GM12875 (cell line): Measurements from ENCODE around the gene TMEM131L.
"Not testable (repeated sequence)": the region's sequence is repeated elsewhere in the genome, so short reads cannot be mapped to it uniquely, and the experiment has no call there.

Experiments
- H3K4me3 ChIP-seq: one replicate; pipeline ENCODE4 v1.5.1; 2011; ENCODE audit warnings: low read depth, low read length, control low read depth
- TF ChIP-seq, protein P1 (sequence below): IDR thresholded peaks from 2 replicates; pipeline ENCODE4 v1.5.1; 2011; ENCODE audit warnings: low read depth, mild to moderate bottlenecking, control low read depth, inconsistent platforms, low read length, moderate library complexity, borderline replicate concordance; ENCODE audit not compliant: insufficient read depth

TMEM131L gene

DNA sequence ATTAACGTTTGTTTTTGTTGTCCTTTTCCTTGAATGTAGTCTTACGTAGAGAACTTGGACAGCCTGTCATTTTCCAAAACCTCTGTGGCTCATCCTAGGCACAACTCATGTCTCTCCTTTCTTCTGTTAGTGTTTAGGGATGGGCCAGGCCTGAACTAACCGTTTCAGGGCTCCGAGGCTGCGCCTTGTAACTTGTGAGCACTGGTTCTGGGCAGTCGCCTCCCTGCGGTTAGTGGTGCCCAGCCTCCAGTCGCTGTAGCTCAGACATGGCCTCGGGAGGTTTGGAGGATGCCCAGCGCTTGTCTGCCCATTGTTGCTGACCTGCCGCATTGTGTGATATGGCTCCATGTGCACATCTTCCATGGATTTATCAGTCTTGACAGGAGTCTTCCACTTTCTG is 32.8 kb downstream of the TMEM131L start:
- H3K4me3 ChIP-seq, result no peak overlapping the region
- TF ChIP-seq, protein P1, sequence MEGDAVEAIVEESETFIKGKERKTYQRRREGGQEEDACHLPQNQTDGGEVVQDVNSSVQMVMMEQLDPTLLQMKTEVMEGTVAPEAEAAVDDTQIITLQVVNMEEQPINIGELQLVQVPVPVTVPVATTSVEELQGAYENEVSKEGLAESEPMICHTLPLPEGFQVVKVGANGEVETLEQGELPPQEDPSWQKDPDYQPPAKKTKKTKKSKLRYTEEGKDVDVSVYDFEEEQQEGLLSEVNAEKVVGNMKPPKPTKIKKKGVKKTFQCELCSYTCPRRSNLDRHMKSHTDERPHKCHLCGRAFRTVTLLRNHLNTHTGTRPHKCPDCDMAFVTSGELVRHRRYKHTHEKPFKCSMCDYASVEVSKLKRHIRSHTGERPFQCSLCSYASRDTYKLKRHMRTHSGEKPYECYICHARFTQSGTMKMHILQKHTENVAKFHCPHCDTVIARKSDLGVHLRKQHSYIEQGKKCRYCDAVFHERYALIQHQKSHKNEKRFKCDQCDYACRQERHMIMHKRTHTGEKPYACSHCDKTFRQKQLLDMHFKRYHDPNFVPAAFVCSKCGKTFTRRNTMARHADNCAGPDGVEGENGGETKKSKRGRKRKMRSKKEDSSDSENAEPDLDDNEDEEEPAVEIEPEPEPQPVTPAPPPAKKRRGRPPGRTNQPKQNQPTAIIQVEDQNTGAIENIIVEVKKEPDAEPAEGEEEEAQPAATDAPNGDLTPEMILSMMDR, result no peak

DNA sequence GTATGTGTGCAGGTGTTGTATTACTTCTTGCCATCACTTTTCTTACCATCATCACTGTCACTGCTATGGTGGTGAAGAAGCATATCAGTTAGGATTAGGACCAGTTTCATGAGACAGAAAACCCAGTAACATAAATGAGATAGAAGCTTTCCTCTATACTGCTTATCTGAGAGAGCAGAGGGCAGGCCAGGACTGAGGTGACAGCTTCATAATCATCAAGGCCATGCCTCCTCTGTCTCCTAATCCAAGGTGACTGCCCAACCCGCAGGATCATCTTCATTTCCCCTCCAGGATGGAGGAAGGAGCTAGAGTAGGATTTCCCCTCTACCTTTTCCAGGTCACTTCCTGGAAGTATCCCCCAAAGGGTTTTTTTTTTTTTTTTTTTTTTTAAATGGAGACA is 35.4 kb downstream of the TMEM131L start:
- TF ChIP-seq, protein P1, result no peak
- H3K4me3 ChIP-seq, result no peak overlapping the region

DNA sequence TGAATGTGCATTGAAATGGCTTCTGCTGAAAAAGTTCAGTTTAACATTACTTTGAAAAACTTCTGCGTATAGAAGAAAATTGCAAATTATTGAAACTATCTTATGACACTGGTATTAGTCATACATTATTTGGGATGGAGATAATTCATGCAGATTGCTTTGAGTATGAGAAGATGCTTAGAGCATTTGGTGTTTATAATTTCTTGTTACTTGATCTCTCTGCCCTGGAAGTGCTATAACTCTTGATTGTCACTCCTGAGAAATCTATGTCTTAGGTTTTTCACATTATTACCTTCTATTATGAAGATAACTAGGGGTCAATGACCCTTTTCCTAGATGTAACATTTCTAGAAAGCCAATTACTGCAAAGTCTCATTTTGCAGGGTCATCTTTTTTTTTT is 36.4 kb downstream of the TMEM131L start:
- TF ChIP-seq, protein P1, result no peak
- no peak overlapping the region for H3K4me3 ChIP-seq

DNA sequence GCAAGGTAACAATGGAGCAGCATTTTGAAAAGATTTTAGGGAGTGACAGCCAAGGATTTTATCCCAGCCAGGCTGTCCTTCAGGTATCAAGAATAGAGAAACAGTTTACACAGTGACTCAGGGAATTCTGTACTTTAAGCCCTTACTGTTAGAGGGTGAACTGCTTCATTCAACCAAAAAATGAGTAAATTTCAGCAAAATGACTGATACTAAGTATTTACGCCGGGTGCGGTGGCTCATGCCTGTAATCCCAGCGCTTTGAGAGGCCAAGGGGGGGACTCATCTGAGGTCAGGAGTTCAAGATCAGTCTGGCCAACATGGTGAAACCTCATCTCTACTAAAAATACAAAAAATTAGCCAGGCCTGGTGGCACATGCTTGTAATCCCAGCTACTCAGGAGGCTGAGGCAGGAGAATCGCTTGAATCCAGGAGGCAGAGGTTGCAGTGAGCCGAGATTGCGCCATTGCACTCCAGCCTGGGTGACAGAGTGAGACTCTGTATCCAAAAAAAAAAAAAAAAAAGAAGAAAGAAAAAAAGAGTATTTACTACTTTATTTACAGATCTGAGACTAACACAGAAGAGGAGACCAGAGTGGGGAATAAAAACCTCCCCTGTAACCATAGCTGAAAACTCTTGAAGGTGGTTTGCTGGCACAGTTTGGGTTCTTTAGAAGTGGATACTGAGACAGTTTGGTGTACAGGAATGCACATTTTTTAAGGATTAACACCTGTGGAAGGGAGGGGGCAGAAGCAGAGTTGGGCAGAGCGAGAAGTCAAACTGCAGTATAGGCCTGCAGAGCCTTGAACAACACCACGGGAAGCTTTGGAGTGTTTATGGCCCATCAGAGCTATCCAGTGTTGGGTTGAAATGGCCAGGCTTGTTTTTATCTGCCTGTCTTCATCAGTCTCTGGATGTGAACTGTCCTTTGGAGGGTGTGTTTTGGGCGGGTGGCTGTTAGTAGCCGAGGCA is 40.5 kb downstream of the TMEM131L start:
- TF ChIP-seq, protein P1, result no peak
- H3K4me3 ChIP-seq, result no peak overlapping the region

DNA sequence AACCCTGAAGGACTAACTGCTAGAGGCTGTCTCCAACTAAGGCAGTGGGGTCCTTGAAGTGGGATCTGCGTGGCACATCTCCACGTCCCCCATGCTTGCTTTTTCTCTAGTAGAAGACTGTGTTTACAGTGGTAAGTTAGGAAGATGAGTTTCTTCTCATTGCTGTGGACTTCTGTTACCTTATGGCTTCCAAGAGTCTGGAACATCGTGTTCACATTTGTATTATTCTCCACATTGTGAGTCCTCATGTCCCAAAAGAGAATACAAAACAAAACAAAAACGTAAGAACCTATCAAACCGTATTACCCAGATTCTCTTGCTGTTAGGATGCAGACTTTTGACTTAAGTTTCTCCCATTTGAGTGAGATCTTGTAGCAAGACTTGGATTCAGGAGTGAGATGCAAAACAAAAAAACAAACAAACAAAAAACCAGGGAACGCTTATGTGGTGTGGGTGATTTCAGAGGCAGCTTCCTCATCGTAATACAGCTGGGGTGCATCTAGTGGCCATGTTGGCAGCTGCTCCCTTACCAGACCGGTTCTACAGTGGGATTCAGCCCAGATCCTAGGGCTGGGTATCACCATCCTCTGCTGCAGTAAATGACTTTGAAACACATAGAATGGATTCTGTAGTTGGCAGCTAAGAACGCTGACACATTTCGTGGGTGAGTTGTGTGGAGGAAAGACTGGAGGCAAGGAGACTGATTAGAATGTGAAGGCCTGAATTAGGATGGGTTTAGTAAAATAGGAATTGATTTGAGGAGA is 41.3 kb downstream of the TMEM131L start:
- H3K4me3 ChIP-seq, result no peak overlapping the region
- TF ChIP-seq, protein P1, result no peak

DNA sequence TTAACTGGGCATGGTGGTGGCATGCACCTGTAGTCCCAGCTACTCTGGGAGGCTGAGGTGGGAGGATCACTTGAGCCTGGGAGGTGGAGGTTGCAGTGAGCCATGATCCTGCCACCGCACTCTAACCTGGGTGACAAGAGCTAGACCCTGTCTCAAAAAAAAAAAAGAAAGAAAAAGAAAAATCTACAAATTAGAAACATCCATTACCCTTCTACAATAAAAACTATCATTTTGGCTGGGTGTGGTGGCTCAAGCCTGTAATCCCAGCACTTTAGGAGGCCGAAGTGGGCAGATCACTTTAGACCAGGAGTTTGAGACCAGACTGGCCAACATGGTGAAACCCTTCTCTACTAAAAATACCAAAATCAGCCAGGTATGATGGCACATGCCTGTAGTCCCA is 43.1 kb downstream of the TMEM131L start:
- H3K4me3 ChIP-seq, result not testable (repeated sequence)

- H3K4me3 ChIP-seq, result no peak overlapping the region
- TF ChIP-seq, protein P1, result no peak
These were observed 43.6 kb downstream of the TMEM131L start for GRCh38 chr4:153509724-153510123.
